GM21390 (cell line): ENCODE data around the gene MRTFA.

Experiments
- ATAC-seq: cut with Tn5 transposase; IDR thresholded peaks from one replicate; pipeline ENCODE4 v1.9.1; 2021; ENCODE audit not compliant: unreplicated experiment

The MRTFA gene

DNA sequence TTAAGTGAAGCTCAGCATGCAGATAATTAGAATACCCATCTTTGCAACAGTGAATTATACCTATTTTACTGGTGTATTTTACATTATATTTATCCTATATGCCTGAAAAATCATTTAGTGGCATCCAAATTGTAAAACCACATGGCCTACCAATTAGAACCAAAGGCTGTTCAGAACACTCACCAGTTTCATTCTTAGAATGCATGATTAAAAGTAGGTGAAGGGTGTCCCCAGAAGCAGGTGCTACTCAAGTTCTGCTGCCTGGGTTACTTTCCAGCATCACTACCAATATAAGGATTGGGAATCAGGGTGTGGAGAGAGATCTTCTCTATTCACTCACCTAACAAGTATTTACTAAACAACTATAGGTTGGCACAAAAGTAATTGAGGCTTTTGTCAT lies 162.8 kb downstream of the MRTFA start:
- no peak for ATAC-seq

DNA sequence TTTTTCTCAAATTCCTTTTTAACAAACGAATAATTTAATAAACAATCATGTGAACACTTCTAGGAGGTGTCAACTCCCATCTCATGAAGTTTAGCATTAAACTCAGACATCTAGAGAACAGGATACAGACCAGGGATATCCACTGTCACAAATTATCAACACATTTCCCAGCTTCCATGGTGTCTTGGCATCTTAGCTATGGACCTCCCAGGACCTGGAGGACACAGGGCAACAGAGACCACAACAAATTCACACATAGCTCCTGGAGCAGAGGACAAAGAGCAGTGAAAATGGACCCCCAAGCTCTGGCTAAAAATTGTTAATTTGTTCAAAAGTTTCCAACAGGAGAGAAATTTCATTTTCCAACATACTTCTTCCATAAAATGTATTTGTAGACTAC lies 163.9 kb downstream of the MRTFA start:
- ATAC-seq: no peak

DNA sequence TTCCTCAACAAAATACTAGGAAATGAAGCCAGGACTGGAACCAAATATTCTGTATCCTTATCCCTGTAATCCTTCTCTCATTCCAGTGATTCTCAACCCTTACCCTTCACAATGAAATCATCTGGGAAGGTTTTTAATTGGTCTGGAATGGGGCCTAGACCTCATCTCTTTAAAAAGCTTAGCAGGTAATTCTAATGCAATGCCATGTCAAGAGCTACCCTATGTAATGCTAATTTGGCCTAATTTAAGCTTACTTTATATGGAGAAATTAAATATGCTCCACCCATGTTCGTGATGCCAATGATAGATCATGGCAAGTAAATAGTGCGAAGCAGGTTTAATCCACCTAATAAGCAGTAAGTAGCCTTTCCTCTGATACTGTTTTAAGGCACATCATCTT lies 164.5 kb downstream of the MRTFA start:
- ATAC-seq: no peak

DNA sequence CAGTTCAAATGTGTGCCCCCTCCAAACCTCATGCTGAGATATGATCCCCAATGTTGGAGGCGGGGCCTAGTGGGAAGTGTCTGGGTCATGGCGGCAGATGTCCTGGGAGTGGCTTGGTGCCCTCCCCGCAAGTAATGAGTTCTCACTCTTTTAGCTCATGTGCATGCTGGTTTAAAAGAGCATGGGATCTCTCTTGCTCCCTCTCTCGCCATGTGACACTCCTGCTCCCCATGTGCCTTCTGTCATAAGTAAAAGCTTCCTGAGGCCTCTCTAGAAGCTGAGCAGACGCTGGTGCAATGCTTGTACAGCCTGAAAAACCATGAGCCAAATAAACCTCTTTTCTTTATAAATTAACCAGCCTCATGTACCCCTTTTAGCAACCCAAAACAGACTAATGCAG lies 167.3 kb downstream of the MRTFA start:
- no peak for ATAC-seq

DNA sequence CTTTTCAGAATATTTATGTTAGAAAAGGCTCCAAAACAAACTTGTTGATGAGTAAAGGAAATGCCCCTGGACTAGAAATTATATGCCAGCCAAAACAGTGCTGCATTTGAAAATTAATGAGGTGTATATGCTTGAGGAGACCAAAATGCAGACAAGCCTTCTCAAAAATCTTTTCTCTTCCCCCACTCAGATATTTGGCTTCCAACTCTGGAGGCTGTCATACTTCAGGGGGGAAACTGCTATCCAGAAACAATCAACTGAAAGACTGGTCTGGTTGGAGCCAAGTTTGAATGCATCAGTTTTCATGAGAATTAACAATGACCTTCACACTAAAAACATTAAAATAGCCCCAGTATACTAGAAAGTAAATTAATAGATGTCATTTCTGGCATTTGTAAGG lies 167.9 kb downstream of the MRTFA start:
- no peak for ATAC-seq

DNA sequence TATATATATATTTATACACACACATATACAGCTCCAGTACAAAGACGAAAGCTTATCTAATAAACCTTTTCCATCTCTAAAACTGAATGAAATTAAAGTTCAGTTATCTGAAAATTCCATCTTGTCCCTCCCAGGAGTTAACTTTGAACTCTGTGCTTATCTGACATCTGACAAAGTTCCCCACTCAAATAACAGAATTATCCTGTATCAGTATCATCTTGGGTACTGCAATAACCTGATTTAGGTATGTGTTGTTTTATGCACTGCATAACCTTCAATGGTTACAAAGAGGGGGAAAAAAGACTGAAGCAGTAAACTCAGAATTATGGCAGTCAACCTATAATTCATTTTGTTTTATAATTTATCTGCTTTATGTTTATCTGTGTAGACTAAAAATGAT lies 169.5 kb downstream of the MRTFA start:
- no peak for ATAC-seq

DNA sequence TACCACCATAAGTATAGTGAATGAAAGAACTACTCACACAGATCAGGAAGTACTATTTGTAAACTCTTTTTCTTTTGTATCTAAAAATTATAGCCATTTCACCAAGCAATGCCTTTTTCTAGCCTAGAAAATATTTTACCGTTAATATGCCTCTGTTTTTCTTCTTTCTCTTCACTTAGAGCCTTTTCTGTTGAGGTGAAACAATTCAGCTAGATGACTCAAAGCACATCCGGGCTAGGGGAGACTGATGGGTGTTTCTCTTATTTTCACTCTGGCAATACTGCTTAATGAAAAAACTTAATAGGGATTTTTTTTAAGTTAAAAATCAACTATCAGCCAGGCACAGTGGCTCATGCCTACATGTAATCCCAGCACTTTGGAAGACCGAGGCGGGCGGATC lies 172.8 kb downstream of the MRTFA start:
- ATAC-seq: no peak

DNA sequence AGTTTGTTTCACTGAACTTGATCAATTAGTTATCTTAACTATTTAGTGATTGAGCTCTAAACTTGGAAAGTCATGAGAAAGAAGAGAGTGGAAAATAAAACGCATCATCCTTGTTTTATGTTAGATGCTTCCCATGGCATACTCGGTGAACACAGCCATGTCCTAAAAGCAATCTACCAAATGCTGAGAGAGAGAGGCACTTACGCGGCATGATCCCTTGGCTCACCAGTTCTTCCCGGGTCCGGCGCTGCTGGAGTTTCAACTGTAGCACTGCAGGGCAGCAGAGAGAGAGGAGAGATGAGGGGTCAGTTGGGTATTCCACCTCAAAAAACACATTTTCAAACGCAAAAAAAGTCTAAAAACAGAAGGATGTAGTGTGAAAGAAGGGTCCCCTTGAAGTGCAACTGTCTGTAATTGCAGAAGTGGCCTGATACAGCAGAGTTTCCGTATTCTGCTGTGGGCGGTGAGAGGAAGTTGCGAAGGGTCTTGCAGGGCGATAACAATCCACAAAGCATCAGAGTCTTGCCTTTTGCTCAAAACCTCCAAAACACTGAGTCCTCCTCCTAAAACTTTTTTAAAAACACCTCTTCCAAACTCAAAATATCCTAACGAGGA lies 173.4 kb downstream of the MRTFA start:
- no peak for ATAC-seq

DNA sequence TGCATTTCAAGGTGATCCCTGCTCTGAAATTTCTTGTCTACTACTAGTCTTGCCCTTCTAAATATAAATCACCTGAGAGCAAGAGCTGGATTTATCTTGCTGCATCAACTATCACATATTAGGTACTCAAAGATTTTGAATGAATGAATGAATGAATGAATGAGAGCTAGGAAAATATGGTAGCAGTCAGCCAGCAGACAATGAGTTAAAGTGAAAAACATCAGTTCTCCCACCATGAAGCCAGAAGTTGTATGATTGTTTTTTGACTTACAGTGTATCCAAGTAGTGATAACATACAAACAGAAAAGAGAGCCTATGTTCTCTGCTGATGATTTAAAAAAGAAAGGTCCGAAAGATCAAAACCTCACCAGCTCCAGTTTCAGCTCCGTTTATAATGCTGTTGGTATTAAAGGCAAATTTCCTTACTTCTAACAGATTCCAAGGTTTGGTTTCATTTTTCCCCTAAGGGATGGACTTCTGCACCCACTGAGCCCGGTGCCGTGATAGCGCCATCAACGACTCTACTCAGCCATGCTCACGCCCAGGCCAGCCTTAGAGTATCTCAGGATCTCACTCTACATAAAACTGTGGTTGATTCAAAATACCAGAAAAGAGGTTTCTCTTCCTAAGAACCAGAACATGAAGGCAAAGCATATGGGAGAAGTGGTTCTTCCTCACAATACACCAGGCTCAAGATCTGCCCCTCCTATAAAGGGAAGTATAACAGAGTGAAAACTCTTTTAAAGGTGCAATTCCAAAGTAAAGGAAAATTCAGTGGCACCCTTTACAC lies 174.1 kb downstream of the MRTFA start:
- no peak for ATAC-seq

DNA sequence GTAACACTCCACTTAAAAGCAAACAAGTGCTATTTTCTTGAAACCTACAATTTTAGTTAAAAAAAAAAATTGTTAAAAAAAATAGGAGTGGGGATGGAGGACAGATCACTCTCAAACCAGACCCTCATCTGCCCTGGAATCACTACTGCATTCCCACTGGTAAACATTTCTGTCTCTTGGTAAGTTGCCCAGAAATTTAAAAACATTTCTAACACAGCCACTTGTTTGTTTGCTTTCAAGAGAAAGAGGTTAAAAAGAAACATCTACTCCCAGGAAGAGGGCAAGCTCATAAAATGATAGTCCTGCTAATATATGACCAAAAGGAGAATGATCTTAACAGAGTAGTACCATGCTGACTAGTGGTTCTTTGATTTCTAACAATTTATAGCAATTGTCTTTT lies 182.8 kb downstream of the MRTFA start:
- ATAC-seq: no peak

DNA sequence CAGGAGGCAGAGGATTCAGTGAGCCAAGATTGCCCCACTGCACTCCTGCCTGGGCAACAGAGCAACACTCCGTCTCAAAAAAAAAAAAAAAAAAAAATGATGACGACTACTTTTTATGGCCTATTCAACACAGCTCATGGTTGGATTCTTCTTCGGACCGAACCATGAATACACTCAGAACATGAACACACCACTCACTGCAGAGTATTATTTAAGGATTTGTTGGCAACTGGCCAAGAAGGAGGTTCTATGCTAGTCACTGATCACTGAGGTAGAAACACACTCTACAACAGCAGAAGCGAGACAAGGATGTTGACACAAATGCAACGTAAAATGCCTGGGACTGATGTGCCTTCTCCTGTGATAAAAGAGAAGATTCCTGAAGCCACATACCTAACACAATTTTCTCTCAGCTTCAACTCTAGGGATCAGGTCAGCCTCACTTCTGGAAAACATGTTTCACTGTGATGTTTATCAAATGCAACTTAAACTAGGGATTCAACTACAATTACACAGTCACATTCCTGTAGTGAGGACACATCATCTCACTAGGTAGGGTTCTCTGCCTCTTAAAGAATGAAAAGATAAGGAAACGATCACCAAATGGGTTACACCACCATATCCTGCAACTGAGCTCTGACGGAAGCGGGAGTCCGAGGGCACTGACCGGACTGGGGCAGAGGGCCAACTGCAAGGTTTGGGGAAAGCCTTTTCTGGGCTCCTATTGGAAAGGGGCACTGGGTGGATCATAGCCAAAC lies 183.6 kb downstream of the MRTFA start:
- no peak for ATAC-seq

DNA sequence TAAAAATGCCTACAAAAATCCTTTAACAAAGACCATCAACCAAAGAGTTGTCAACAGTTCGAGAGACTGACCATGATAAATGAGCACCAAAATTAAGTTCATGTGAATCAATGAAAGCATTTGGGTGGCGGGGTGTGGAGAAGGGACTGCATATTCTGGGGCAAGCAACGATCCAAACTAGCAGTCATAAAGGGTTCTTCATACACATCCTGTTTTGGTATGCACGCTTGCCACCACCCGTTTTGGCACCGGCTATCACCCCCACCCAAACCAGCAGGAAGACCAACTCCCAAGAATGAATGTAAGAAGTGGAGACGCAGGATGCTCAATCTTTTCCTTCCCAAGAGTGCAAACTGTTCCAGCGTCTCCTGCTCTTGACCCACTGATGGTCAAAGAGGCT lies 185.3 kb downstream of the MRTFA start:
- ATAC-seq: no peak

DNA sequence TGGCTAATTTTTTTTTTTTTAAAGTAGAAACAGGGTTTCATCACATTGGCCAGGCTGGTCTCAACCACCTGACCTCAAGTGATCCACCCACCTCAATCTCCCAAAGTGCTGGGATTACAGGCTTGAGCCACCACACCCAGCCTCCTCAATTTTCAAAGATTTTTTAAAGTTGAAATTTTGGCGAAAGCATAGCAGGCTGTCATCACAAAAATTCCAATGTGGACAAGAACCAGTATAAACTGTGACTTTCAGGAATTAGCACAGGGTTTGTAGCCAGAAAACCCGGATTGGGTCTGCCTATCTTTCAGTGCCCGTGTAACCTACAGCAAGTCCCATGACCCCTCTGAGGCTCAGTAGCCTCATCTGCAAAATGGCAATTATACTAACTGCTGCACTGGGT lies 185.9 kb downstream of the MRTFA start:
- no peak for ATAC-seq

DNA sequence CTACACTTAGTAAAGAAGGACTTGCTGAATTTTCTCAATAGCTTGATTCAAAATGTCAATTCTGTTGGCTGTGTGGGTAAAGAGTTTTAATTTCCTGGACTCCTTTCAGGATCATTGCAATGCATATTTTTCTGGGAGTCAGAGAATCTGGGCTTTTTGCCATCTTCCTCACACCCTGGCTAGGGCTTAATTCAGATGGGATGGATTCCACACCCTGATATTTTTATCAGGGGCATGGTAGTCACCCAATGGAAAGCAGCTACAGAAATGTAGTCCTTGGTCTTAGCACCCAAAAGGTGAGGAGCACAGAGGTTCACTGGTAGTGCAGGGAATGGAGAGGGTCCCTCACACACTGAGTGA lies 186.9 kb downstream of the MRTFA start:
- ATAC-seq: no peak

DNA sequence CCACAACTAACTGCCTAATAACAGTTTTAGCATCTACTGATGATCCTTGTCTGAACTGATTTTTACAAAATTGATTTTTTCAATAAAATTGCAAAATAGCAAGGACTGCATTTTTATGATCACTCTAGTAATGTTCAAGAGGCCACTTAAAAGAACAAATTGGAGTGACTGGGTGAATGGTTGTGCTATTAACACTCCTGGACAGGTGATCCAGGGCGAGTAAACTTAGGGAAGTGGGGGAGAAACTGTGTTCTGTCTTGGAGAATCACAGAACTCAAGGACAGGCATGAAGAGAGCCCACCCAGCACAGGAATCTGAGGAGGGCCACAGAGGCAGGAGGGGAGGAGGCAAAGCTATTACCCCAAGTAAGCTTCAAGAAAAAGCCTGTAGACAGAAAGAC lies 190.3 kb downstream of the MRTFA start:
- ATAC-seq: no peak

DNA sequence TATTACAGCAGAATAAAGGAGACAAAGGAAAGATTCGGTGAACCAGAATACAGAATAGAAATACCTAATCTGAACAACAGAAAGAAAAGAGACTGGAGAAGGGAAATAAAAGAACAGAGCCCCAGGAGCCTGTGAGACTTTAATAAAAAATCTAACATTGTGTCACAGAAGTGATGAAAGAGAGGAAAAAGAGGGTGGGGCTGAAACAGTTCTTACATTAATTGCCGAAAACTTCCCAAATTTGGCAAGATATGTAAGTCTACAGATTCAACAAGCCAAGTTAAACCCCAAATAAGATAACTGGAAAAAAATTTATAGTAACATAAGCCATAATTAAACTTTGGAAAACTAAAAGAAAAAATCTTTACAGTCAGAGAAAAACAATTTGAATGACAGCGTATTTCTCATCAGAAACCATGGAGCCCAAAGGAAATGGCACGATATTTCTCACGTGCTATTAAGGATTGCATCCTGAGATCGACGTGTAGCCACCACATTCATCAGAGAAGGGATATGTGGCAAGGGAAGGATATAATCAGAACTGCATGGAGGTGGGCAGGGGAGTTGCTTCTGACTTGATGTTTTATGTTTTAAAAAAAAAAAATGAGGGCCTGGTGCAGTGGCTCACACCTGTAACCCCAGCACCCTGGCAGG lies 192.2 kb downstream of the MRTFA start:
- ATAC-seq: no peak

DNA sequence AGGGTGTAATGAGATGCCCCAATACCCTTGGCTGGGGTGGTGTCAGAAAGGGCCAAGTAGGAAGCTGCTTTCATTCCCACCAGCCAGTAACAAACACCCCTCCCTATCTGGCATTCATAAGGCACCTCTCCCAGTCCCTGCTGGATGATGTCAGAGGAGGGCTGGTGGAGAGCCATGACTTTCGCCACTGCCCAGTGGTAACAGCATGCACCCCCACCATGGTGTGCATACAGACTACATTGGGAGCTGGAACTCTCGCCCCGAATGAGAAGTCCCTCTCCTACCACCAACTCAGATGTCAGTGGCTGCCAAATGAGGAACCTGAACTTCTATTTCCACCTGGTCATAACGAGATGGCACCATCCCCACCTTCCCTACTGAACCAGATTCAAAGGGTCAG lies 192.8 kb downstream of the MRTFA start:
- ATAC-seq: no peak

DNA sequence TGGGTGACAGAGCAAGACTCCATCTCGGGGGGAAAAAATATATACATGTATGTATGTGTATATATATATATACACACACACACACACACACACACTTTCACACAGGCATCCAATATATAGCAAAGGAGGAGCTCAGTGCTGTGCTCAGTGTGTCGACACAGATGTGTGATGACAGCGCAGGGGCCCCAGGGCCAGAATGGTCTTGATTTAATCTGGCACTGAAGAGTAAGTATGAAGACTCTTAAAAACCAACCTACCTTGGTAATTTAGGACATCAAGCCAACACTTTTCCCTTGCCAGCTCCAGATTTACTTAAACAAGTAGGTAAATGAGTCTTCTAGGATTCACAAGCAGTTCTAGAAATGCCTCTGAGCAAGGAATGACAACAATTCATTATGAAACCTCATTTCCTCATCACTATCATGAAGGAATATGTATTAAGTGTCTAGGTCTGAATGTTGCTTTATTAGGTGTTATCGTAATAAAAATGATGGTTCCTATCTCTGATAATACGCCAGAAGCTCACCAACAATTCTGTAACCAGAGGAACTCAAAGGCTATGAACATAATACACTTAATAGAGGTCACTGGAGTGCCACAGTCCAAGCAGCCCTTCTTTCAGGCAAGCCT lies 194.6 kb downstream of the MRTFA start:
- no peak for ATAC-seq

DNA sequence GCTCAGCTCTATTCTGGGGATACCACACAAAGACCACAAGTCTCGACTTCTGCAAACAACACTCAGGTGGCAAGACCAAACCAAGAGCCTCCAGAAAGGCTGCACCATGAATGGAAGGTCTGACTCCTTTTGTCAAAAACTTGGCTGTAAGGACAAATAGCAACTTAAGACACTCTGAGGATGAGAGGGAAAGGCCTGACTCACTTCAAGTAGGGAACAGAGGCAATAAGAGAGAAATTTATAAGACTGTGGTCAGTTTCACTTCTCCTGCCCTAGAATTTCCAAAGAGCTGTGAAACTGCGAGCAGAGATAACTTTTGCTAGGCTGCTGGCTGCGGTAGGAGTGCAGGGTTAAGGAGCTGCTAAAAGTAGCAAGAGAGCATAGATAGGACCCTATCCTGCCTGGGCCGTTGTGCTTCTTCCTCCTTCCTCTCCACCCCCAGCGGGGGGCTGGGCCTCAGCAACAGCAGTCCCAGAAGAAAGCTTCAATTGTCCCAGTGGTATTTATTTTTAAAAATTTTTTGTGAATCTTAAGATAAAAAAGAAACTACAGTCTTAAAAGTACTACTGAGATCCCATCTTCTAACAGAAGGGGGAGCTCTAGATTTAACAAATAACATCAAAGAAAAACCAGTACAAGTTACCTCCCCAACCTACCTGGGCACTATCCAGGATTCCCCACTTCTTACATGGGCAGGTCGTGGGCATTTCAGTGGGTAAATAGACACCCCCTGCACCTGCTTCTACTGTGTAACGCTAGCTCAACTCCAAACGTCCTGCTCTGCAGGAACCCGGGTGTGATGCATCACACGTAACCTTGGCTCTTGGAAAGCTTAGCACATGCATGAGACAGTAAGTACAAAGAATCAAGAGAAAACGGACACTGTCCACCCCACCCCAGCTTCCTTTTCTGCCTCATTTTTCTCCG lies 199.8 kb downstream of the MRTFA start:
- ATAC-seq: peak; percentile 60

DNA sequence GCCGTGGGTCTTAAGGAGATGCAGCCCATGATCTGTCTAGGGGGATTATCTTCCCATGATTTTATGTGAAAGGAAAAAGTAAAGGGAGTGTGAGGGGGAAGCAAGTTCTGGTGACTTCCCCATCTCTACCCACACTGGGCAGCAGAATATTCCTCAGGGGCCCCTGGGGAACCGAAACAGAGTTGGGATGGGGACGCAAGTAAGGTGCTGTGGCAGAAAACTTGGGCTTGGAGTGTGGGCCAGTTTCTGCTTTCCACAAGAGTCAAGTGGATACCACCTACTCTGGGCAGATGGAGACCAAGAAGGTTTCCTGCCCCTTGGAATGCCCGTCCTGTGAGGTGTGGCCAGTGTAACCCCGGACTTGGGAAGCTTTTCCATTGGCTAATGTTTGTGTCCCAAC lies 201.8 kb downstream of the MRTFA start:
- ATAC-seq: no peak
